GM13977 (cell line): ENCODE measurements around the gene GRID2.
A peak's percentile ranks its signal among the peaks of the same experiment; 100 is the strongest.

Experiments used
- DNase-seq: peaks from one replicate; pipeline ENCODE4 v3.0.0; 2012; ENCODE audit warnings: low spot score
- CTCF ChIP-seq: IDR thresholded peaks from 2 replicates; pipeline ENCODE4 v1.5.1; 2012; ENCODE audit warnings: mild to moderate bottlenecking, control low read depth; ENCODE audit not compliant: insufficient read depth; ENCODE audit errors: extremely low read depth, missing control alignments
- in situ Hi-C: fragments of 300-500 bp; cut with MboI; formaldehyde crosslinking; loops from one replicate; pipeline ENCODE4 v1.12.0; 2022; ENCODE audit warnings: low sequenced_read_pairs, low pct_unique_long_range_greater_than_20kb, mixed read lengths, inconsistent platforms; ENCODE audit not compliant: unreplicated experiment

GRID2 gene

DNA sequence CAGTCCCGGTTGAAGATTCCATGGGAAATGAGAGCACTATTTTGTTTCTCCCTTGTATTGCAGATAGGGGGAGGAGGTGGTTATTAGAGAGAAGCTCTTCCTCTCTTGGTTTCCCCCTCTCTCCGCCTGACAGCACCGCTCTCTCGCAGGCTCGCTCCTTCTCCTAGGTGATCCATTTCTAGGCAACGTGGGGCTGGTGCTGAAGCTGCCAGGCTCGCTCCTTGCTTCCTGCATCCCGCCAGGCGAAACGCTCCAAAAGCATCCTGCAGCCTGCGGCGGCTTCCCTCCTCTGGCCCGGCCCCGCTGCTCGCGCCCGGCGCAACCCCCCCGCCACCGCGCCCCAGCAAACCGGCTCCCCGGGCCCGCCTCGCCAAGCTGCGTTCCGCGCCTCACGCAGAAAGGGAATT lies at the start of gene GRID2:
GRID2 (plus strand) TSS at position 346 of the 407 bp plus-strand sequence.
- DNase-seq = peak; percentile 38
- no peak for TF ChIP-seq CTCF
- in situ Hi-C loops = no loop called here

- in situ Hi-C loops = no loop called here
- no peak for TF ChIP-seq CTCF
These were observed 49.6 kb upstream of the GRID2 start for GRCh38 chr4:92253986-92254671.

DNA sequence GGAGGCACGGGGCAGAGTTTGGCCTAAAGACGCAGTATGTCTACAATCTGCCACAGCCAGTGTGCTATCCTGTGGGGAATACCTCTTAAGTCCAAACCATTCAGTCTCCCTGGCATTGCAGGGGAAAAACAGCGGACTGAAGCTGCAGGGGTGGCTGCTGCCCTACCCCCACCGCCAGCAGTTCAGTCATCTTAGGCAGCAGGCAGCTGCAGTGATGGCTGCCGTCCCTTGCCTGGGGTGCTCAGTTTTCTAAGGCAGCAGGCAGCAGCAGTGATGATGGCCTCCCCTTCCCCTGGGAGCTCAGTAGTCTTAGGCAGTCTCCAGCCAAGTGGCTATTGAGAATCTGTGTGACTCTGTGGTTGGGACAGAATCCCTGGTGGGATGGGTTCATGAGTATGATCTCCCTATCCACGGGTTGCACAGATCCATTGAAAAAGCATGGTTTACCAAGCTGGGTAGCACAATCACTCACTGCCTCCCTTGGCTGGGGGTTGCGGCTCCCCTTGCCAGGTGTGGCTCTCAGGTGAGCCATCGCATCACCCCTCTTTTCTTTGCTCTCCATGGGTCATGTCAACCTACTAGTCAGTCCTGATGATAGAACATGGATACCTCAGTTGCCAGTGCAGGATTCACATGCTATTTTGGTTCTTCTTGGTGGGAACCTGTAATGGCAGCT lies 48.9 kb upstream of the GRID2 start:
- no peak for TF ChIP-seq CTCF
- in situ Hi-C loops = no loop called here
- DNase-seq = no peak

More at GRCh38 chr4:92253986-92254671, 49.6 kb upstream of the GRID2 start:
- no peak for DNase-seq

DNA sequence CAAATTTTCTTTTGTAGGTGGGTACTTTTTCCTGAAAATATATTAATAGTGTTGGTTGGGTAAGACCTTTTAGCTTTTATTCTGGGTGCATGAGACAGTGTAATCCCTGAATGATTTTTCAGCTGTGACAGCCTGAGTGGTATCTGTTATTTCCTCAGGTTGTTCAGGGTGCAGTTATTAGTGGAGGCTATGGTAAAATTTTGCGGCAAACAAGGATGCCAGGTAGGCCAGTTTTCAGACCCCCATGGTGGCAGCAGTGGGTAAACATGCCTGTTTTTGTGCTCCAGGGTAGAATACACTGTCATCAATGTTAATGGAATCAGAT lies 47.9 kb upstream of the GRID2 start:
- in situ Hi-C loops = no loop called here
- no peak for TF ChIP-seq CTCF
- no peak for DNase-seq

DNA sequence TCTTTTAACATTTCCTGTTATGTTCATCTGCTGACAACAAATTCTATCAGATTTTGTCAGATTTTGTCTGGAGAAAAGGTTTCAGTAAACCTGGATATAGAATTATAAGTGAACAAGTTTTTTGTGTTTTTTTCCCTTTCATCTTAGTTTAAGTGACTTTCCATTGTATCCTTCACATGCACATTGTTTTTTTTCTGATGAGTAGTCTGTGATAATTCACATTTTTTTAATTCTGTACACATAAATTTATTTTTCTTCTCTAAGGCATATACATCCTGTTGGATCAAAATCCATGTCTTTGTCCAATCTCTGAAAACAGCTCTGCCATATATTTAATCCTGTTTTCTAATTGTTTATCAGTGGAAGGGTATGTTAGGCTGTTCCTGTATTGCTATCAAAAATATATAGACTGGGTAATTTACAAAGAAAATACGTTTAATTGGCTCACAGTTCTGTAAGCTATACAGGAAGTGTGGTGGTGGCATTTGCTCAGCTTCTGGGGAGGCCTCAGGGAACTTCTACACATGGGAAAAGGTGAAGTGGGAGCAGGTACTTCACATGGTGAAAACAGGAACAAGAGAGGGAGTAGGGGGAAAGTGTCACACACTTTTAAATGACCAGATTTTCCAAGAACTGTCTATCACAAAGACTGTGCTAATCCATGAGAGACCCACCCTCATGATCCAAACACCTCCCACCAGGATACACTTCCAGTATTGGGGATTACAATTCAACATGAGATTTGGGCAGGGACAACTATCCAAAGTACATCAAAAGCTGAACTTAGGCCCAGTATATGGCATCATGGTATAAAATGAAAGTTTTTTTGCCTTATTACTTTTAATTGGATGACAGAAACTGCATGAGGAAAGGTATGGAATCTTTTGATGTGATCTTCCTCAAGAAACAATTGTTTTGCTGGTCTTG lies 45.6 kb upstream of the GRID2 start:
- no peak for DNase-seq
- TF ChIP-seq CTCF = no peak
- in situ Hi-C loops = no loop called here

DNA sequence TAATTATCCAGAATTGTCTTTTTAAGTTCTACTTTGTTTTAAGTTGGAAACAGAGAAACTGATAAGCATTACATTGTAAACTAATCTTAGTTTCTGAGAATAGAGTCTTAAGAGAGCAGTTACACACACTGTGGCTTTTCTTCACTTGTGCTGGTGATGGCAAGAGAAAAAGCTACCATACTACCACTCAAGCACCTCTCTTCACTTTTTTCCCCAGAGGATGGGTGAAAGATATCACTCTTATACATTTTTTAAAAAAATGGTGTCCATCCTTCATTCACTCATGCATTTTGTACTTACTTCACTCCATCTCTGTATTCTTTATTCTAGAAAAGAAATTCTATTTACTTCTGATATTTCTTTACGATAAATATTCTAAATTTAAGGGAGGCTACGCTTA lies 42.5 kb upstream of the GRID2 start:
- no peak for TF ChIP-seq CTCF
- DNase-seq = no peak
- in situ Hi-C loops = no loop called here
